K562 (cell line): ENCODE data around the gene ZNF146.
"Not testable (repeated sequence)": the region's sequence is repeated elsewhere in the genome, so short reads cannot be mapped to it uniquely, and the experiment has no call there.

Source experiments
- JUN ChIP-seq, 2 experiments: sonication (generic) in 1 of 2; formaldehyde crosslinking in 1 of 2; IDR thresholded peaks; 2 replicates each; pipeline versions ENCODE4 v1.6.1 to v1.8.0; 2012 to 2022; ENCODE audit warnings: borderline replicate concordance in 2 of 2, mild to moderate bottlenecking in 2 of 2, improper control_type of control experiment in 1 of 2, low read depth in 1 of 2, low read length in 1 of 2, missing genetic modification reagents in 1 of 2
- NFYB ChIP-seq: IDR thresholded peaks from 2 replicates; pipeline ENCODE4 v1.6.1; 2011; ENCODE audit warnings: mild to moderate bottlenecking, moderate library complexity; ENCODE audit not compliant: insufficient read length; ENCODE audit errors: extremely low read depth
- TF ChIP-seq, protein P1 (sequence below), 3 experiments: IDR thresholded peaks in 2 of 3; conservative IDR thresholded peaks in 1 of 3; 2 replicates each; pipeline ENCODE4 v1.5.1; 2011 to 2012; ENCODE audit warnings: low read length in 3 of 3, mild to moderate bottlenecking in 3 of 3, control low read depth in 2 of 3, improper control_type of control experiment in 1 of 3, inconsistent platforms in 1 of 3, low read depth in 1 of 3, mixed read lengths in 1 of 3, moderate library complexity in 1 of 3; ENCODE audit not compliant: insufficient read depth in 2 of 3
- TF ChIP-seq, protein P2 (sequence below): sonication (generic); formaldehyde crosslinking; IDR thresholded peaks from 2 replicates; pipeline ENCODE4 v1.8.0; 2023; ENCODE audit warnings: mild to moderate bottlenecking, missing genetic modification reagents
- TF ChIP-seq, protein P3 (sequence below): sonication (generic); formaldehyde crosslinking; IDR thresholded peaks from 2 replicates; pipeline ENCODE4 v1.8.0; 2022; ENCODE audit warnings: mild to moderate bottlenecking, missing genetic modification reagents

DNA sequence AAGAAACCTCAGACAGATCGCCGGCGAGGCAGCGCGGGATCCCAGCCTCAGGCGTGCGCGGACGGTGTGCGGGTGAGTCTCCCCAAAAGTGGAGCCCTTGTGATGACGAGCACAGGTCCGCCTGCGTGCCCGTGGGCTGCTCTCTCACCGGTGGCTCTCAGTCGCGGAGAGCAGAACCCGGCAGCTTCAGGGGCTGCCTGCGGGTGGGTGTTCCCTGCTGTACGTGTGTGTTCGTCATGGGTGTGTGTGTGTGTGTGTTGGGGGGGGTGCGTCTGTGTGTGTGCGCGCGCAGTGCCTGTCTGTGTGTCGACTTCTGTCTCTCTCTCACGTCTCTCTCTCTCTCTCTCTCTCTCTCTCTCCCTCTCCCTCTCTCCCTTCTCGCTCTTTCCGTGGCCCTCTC, 54.4 kb downstream of the ZNF146 start:
- TF ChIP-seq, protein P1, sequence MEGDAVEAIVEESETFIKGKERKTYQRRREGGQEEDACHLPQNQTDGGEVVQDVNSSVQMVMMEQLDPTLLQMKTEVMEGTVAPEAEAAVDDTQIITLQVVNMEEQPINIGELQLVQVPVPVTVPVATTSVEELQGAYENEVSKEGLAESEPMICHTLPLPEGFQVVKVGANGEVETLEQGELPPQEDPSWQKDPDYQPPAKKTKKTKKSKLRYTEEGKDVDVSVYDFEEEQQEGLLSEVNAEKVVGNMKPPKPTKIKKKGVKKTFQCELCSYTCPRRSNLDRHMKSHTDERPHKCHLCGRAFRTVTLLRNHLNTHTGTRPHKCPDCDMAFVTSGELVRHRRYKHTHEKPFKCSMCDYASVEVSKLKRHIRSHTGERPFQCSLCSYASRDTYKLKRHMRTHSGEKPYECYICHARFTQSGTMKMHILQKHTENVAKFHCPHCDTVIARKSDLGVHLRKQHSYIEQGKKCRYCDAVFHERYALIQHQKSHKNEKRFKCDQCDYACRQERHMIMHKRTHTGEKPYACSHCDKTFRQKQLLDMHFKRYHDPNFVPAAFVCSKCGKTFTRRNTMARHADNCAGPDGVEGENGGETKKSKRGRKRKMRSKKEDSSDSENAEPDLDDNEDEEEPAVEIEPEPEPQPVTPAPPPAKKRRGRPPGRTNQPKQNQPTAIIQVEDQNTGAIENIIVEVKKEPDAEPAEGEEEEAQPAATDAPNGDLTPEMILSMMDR (IDR thresholded peaks at IDR 0.05 in 2 of 3, conservative IDR thresholded peaks at IDR 0.05 in 1 of 3; ENCODE audit: insufficient read depth in 2 of 3, low read depth in 1 of 3, low read length in 3 of 3), result not testable (repeated sequence)
- TF ChIP-seq JUN (IDR thresholded peaks at IDR 0.05; ENCODE audit: borderline replicate concordance, low read depth, low read length); JUN (CRISPR knock-in tag; IDR thresholded peaks at IDR 0.05; ENCODE audit: borderline replicate concordance); NFYB: not testable (repeated sequence)
- TF ChIP-seq, protein P2, sequence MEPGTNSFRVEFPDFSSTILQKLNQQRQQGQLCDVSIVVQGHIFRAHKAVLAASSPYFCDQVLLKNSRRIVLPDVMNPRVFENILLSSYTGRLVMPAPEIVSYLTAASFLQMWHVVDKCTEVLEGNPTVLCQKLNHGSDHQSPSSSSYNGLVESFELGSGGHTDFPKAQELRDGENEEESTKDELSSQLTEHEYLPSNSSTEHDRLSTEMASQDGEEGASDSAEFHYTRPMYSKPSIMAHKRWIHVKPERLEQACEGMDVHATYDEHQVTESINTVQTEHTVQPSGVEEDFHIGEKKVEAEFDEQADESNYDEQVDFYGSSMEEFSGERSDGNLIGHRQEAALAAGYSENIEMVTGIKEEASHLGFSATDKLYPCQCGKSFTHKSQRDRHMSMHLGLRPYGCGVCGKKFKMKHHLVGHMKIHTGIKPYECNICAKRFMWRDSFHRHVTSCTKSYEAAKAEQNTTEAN (CRISPR knock-in tag), result not testable (repeated sequence)
- TF ChIP-seq, protein P3, sequence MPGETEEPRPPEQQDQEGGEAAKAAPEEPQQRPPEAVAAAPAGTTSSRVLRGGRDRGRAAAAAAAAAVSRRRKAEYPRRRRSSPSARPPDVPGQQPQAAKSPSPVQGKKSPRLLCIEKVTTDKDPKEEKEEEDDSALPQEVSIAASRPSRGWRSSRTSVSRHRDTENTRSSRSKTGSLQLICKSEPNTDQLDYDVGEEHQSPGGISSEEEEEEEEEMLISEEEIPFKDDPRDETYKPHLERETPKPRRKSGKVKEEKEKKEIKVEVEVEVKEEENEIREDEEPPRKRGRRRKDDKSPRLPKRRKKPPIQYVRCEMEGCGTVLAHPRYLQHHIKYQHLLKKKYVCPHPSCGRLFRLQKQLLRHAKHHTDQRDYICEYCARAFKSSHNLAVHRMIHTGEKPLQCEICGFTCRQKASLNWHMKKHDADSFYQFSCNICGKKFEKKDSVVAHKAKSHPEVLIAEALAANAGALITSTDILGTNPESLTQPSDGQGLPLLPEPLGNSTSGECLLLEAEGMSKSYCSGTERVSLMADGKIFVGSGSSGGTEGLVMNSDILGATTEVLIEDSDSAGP (CRISPR knock-in tag), result not testable (repeated sequence)
